Stimulated activated CD8-positive, alpha-beta memory T cell treated with anti-CD3 and anti-CD28 coated beads, Interleukin-12 subunit alpha, Interleukin-12 subunit beta, amount 100 ng/mL, for 1 hour (primary cell): ENCODE data around the gene IL16.

Experiments
- DNase-seq: peaks from one replicate; pipeline ENCODE4 v3.0.0-alpha.2; 2020; ENCODE audit warnings: low read depth

The IL16 gene

GRCh38 chr15:81295486-81296121 lies 98.9 kb downstream of the IL16 start:
- DNase-seq: no peak

- DNase-seq: no peak
These were observed 99.5 kb downstream of the IL16 start for GRCh38 chr15:81296186-81296585.

GRCh38 chr15:81296673-81297072 lies 100.0 kb downstream of the IL16 start:
- DNase-seq: peak; percentile 50

DNA sequence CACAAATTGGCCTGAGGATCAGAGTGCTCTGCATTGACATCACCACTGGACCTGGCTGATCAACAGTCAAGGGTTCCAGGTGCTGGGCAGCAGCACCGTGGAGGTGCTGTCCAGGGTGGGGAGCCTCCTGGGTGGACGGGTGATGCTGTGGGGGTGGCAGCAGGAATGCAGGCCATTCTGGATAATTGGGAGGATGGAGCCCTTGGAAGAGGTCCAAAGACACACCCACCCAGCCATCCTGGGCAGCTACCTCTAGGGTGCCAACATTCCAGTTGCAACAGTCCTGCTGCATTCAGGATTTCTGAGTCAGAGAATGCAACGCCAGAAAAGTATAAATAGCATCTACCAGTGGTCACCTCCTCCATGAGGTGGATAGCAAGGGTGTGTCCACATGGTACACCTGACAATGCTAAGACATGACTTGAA lies 100.5 kb downstream of the IL16 start:
- no peak for DNase-seq

DNA sequence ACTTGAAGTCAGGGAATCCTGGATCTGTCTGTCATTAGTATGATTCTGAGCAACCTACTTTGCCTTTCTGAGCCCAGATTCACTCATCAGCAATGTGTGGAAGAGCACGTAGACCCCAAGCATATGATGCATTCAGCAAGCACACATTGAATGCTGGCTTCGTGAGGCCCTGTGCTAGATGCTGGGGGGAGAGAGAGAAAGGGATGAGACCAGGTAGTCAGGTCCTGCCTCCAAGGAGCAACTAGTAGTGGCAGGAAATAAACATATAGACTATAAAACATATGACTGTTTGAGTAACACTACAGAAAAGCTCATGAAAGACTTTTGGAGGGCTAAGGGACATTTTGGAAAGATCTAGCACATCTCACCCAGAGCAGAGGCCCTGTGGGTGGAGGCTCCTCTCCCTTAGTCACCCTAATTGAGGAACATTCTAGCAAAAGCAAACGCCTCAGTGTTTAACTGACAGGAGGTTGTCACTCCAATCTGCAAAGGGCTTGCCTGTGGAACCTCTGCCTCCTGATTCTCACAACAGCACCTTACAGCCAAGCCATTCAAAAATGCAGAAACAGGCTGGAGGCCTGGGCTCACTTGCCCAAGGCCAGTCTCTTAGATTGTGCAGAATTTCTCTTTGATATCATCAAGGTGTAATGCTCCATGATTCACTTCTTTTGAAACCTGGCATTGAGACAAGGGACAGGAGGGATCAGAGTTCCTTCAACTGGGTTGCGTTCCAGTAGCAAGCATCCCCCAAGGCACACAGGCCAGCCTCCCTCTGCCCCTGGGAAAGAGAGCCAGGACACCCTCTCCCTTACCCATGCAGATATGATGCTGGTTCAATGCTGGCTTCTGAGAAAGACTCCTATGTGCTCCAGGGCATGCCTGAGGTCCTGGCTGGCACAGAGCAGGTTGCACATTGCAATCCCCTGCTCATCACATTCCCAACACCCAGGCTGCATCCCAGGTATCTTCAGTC lies 101.2 kb downstream of the IL16 start:
- no peak for DNase-seq

GRCh38 chr15:81298611-81299010 lies 101.9 kb downstream of the IL16 start:
- DNase-seq: no peak

DNA sequence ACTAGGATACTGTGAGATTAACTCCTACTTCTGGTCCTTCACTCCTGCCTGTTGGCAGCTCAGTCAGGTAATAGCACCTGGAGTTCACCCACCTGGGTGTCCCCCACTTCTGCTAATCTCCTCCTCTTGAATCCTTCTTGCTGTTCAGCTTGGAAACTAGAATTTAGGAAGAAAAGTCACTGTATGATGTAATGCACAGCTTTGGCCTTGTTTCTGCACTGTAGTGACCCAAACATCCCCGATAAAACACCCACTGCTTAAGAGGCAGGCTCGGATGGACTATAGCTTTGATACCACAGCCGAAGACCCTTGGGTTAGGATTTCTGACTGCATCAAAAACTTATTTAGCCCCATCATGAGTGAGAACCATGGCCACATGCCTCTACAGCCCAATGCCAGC lies 102.5 kb downstream of the IL16 start:
- no peak for DNase-seq

DNA sequence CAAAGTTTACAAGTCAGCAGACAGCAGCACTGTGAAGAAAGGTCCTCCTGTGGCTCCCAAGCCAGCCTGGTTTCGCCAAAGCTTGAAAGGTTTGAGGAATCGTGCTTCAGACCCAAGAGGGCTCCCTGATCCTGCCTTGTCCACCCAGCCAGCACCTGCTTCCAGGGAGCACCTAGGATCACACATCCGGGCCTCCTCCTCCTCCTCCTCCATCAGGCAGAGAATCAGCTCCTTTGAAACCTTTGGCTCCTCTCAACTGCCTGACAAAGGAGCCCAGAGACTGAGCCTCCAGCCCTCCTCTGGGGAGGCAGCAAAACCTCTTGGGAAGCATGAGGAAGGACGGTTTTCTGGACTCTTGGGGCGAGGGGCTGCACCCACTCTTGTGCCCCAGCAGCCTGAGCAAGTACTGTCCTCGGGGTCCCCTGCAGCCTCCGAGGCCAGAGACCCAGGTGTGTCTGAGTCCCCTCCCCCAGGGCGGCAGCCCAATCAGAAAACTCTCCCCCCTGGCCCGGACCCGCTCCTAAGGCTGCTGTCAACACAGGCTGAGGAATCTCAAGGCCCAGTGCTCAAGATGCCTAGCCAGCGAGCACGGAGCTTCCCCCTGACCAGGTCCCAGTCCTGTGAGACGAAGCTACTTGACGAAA lies 103.1 kb downstream of the IL16 start:
- no peak for DNase-seq

GRCh38 chr15:81301385-81301784 lies 104.7 kb downstream of the IL16 start:
- no peak for DNase-seq

DNA sequence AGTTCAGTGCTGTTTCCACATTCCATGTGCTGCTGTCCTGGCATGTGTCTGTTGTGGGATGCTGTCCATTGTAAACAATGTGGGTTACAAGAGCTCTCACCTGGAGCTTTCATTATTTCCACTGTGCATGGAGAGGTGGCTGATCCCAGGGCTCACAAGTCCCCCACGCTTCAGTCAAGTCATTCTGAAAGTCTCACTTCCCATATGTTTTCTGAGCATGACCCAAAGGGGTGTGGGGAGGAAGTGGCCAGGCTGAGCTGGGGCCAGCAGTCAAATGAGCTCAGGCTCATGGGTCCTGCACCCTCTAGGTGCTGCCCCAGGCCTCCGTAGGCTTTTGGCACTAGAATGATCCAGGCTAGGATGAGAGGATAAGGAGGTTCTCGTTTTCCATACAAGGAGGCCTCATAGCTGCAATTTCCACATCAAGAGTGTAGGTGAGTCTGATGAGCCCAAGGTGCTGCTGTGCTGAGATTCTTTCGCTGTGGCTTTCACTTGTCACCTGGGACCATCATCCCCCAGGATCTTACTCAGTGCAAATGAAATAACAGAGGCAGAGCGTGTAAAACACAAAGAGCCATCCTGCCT lies 105.2 kb downstream of the IL16 start:
- no peak for DNase-seq

GRCh38 chr15:81302701-81303109 lies 106.0 kb downstream of the IL16 start:
- DNase-seq: no peak

DNA sequence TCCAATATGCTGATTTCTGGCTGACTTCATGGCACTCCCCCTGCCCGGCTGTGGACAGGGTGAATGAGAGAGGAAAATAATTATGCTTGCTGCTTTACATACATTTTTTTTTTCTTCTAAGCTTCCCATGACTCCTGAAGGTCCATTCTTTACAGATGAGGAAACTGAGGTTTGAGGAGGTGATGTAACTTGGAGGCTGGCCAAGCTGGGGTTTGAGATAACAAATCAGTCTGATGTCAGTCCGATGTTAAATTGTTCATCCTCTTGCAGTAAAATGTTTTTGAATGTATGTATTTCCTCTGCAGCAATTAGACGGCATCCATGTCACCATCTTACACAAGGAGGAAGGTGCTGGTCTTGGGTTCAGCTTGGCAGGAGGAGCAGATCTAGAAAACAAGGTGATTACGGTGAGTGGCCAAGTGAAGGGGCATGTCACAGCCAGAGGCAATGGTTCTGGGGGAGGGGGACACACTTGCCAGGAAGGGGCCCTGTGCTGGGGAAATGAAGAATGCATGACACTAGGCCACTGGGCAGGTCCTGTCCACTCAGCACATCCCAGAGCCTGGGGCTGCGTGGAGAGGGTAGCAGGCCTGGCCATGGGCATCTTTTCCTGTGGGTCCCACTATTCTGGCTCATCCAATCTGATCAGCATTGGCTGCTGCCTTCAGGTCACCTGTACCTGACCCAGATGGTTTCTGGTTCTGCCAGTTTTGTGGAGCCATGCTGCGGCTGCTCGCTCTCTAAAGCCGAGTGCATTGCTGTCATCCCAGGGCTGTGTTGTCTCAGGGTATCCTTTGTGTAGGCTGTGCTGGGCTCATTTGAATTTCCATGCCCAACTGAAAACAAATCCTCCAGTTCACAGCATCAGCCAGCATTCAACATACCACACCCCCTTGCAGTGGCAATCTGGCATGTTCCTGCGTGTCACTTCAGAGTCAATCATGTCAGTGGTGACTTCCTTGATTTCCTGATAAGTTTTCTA lies 106.9 kb downstream of the IL16 start:
- DNase-seq: no peak

GRCh38 chr15:81304226-81304625 lies 107.5 kb downstream of the IL16 start:
- DNase-seq: no peak

- no peak for DNase-seq
These were observed 111.6 kb downstream of the IL16 start for GRCh38 chr15:81308260-81308659.

- no peak for DNase-seq
These were observed 113.2 kb downstream of the IL16 start for GRCh38 chr15:81309647-81310450.

- no peak for DNase-seq
These were observed 113.8 kb downstream of the IL16 start for GRCh38 chr15:81310480-81310879.

DNA sequence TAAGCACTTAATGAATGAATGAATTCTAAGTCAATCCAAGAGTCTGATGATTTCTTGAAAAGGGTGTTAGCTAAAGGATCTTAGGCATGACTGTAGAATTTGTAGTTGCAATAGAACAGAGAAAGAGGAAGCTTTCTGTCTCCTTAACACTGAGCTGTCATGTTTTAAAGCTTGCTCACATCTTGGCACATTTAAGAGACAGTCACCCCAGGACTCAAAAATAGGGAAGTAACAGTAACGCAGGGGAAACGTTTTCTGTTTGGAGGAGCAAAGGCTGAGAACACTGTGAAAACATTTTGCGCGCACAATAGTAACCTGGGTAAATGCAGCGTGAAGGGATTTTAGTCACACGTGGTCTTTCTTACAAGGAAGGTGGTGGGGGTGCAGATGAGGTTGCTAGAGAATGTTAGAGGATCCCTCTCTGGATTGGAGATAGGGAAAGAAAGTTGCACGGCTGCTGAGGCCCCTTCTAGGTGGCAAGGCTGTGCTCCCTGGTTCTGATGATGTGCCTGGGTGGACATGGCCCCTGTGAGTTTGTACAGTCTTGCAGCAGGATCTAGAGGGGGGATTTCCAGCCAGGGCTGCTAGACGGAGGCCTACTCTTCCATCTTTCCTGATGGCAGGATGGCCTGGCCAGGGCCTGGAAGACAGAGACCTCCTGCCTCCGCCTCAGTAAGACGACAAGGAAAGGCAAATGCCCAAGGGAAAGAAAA lies 115.2 kb downstream of the IL16 start:
- no peak for DNase-seq

DNA sequence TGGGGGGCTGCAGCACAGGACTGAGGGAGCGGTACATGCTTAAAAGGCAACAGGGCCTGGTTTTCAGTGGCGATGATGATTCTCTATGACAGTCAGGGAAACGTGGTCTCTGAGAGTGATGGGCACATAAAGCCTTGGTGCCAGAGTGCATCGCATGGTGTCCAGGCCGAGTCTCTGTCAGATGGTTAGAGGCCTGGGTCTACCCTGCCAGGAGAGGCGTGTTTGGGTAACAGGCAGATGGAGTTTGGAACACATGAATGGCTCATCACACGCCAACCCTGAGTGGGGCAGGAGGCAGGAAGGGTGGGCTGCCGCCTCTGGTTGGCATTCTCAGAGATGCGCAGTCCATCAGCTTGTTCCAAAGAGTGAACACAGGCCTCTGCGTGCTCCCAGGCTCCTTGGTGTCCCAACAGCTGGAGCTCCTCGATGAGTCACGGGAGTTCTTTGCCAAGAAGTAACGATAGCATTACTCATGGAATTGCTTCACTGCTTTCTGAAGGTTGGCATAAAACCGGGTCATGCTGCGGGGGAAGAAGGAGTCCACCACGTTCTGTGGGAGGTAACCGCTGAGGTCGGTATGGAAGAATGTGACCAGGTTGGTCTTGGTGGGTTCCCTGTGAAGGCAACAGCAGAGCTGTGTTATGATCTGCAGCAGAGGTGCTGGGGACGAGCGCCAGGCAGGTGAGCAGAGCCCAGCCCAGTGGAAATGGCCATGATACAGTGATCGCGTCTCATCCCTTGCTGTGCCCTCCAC lies 116.3 kb downstream of the IL16 start:
- no peak for DNase-seq

GRCh38 chr15:81313686-81314085 lies 117.0 kb downstream of the IL16 start:
- DNase-seq: no peak
